VCaP (cell line): ENCODE measurements around the gene GPR160.
A peak's percentile ranks its signal among the peaks of the same experiment; 100 is the strongest.

Source experiments
- H3K27ac ChIP-seq: fragments of 450-650 bp; 2 replicates; pipeline ENCODE4 v1.5.1; 2017
- CTCF ChIP-seq: fragments of 450-650 bp; conservative IDR thresholded peaks from 2 replicates; pipeline ENCODE4 v1.5.1; 2017; ENCODE audit warnings: mild to moderate bottlenecking, moderate library complexity

GPR160 gene

DNA sequence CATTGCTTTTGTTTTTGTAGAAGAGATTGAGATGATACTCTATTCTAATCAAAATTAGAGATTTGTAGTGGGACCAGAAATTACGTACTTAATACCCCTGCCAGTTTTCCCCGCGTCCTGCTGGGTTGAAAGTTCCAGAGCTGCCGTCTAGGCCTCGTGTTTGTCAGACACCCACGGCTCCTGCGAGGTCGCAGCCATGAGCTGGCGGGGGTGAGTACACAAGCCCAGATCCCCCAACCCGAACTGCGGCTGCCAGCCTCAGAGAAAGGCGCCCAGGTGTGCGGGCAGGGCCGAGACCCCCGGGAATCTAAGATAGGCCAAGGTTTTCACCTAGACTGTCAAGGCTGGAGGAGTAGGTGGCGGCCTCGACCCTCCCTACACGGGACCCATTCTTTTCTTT, 26.3 kb downstream of the GPR160 start:
- no peak for TF ChIP-seq CTCF
- no peak overlapping the region for H3K27ac ChIP-seq

DNA sequence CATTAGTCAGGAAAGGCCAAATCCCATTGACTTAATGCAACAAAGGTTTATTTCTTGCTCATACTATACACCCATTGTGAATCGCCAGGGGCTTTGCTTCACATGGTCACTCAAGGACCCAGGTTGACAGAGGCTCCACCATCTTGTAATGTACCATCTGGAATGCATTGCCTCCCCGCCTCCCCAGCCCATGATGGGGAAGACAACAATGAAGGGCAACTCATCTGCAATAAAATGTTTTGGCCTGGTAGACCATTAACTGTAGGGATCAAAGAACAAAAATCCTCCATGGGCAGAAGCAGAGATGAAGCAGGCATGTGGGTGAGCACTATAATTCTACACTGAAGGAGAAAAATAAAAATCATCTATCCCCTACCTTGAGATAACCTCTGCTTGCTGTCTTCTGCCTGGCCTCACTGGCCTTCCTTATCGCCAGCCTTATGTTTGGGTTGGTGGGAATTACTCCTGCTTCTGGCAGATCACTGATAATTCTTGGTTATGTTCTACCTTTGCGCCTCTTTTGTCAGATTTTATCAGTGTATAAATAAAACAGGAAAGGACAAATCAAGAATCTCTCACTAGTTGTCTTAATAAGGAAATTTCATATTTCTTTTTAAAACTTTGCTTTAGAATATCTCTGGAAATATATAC, 37.8 kb downstream of the GPR160 start:
- H3K27ac ChIP-seq = no peak overlapping the region
- TF ChIP-seq CTCF = no peak

GRCh38 chr3:170076715-170077238, 39.0 kb downstream of the GPR160 start:
- TF ChIP-seq CTCF = no peak
- peak overlapping the region; percentile 91 for H3K27ac ChIP-seq

- TF ChIP-seq CTCF = no peak
- peak overlapping the region; percentile 91 for H3K27ac ChIP-seq
These were observed 39.6 kb downstream of the GPR160 start for GRCh38 chr3:170077361-170077760.

- TF ChIP-seq CTCF = peak; percentile 26; the same call in 1 of the 2 replicates
- H3K27ac ChIP-seq = peak overlapping the region; percentile 91
These were observed 41.0 kb downstream of the GPR160 start for GRCh38 chr3:170078620-170079281.

DNA sequence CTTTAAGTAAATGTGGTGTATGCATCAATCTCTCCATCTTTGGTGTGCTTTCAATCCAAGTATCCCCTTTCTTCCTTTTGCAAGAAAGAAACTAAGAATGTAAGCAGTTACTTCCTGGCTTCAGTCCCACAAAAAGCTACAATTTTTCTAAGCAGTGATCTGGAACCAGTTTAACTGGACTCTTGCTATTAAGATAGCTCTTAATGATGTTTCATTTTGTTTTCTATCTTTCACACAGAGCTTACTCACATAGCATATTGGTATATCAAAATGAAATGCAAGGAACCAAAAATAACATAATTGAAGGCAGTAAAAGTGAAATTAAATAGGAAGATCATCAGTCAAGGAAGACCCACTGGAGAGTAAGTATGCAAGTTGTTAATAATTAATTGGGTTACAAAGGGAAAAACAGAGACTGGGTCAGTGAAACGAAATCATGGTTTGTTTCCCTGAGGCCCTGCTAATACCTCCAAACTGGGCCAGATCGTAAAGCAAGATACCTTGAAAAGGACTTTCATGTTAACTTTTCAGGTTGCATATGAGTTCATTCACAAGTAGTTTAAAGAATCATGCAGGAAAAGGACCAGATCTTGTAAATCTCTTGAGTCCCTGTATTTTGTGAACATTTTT, 41.9 kb downstream of the GPR160 start:
- H3K27ac ChIP-seq = peak overlapping the region; percentile 91
- TF ChIP-seq CTCF = no peak

- TF ChIP-seq CTCF = no peak
- peak overlapping the region; percentile 91 for H3K27ac ChIP-seq
These were observed 42.8 kb downstream of the GPR160 start for GRCh38 chr3:170080605-170081004.
